ENCODE data around the gene EEF1AKMT4.
A peak's percentile ranks its signal among the peaks of the same experiment; 100 is the strongest.

Gene EEF1AKMT4

GRCh38 chr3:184298759-184299487, 49.5 kb downstream of the EEF1AKMT4 start, which contains the start of gene PSMD2:
PSMD2 (plus strand) TSS chr3:184299241; CDS start chr3:184299267, 26 bp downstream.
- DNase-seq (ENCODE audit: low spot score) = peak; percentile 95

GRCh38 chr3:184299488-184300377, 50.3 kb downstream of the EEF1AKMT4 start:
- DNase-seq (ENCODE audit: low spot score) = no peak

DNA sequence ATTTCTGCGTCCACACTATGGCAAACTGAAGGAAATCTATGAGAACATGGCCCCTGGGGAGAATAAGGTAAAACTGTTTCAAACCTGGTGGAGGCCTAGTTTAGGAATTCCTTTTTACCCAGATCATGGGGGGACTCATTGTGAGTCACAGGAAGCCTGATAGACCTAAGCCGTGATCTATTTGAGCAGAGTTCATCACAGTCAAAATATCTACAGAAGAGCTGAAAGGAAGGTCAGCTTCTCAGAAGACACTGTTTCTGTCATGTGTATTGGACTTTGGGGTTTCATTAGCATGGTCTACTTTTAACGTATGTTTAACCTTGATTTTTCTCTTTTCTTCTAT, 50.9 kb downstream of the EEF1AKMT4 start:
- no peak for DNase-seq (ENCODE audit: low spot score)

GRCh38 chr3:184305577-184305976, 56.1 kb downstream of the EEF1AKMT4 start:
- no peak for DNase-seq (ENCODE audit: low spot score)

DNA sequence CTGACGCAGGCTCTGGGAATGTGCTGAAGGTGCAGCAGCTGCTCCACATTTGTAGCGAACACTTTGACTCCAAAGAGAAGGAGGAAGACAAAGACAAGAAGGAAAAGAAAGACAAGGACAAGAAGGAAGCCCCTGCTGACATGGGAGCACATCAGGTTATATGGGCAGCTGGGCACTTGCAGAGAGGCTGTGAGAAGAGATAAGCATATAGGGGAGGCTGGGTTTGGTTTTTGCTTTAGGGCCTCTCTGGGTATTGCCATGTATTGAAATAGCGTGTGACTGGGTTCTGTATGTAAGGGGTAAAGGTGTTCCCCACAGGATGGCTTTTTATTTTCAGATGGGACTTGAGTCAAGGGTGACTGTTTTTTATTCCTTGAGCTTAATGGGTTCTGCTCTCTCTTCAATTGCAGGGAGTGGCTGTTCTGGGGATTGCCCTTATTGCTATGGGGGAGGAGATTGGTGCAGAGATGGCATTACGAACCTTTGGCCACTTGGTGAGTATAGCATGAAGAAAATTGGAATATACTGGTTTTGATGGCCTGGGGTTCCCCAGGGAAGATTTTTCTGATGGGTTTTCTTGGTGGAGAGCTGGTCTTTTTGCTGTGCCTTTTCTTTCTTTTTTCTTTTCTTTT, 57.0 kb downstream of the EEF1AKMT4 start:
- no peak for DNase-seq (ENCODE audit: low spot score)

DNA sequence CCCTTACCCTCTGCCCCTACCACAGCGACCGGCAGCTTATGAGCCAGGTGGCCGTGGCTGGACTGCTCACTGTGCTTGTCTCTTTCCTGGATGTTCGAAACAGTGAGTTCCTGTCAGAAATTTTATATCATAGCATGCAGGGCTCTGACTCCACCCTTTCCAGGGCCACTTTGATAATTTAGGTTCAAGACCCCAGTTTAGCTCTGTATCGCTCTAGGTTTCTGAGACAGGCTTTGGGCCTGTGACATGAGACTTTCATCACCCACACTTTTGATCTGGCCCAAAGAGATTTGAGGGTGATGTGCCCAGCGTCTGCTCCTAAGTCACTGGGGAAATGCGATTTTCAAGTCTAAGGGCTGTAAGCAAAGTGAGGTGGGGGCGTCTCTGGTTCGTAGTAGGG, 58.4 kb downstream of the EEF1AKMT4 start:
- no peak for DNase-seq (ENCODE audit: low spot score)

Measured in globus pallidus (tissue), 1 donor.